Choroid plexus epithelial cell (primary cell): ENCODE measurements around the gene DDX51.

Experiments used
- DNase-seq: peaks from one replicate; pipeline ENCODE4 v3.0.0-alpha.2; 2010; ENCODE audit warnings: low read depth
- H3K4me3 ChIP-seq: 2 replicates; pipeline ENCODE4 v1.5.1; 2011; ENCODE audit warnings: low read depth, mild to moderate bottlenecking, control low read depth, low read length, moderate library complexity
- TF ChIP-seq, protein P1 (sequence below): conservative IDR thresholded peaks from 2 replicates; pipeline ENCODE4 v1.5.1; 2011; ENCODE audit warnings: low read depth, mild to moderate bottlenecking, control low read depth, inconsistent platforms, low read length, moderate library complexity

The DDX51 gene

DNA sequence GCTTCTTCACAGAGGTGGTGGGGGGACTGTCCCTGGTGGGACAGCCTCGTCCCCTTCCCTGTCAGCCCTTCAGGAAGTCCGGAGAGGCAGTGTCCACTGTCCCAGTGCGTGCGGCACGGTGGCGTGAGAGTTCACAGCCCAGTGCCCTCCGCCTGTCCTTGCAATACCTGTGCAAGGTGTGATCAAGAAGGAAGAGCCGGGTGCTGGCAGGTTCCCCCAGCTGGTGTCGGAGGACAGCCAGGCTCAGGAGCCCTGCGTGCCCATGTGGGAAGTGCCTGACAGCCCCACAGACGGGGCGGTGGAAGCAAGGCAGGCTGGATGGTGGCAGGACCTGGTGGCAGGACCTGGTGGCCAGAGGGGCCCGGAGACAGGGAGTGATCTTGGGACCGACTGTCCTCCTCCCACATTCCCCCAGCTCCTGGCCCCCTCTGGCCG lies 16.5 kb upstream of the DDX51 start:
- TF ChIP-seq, protein P1, sequence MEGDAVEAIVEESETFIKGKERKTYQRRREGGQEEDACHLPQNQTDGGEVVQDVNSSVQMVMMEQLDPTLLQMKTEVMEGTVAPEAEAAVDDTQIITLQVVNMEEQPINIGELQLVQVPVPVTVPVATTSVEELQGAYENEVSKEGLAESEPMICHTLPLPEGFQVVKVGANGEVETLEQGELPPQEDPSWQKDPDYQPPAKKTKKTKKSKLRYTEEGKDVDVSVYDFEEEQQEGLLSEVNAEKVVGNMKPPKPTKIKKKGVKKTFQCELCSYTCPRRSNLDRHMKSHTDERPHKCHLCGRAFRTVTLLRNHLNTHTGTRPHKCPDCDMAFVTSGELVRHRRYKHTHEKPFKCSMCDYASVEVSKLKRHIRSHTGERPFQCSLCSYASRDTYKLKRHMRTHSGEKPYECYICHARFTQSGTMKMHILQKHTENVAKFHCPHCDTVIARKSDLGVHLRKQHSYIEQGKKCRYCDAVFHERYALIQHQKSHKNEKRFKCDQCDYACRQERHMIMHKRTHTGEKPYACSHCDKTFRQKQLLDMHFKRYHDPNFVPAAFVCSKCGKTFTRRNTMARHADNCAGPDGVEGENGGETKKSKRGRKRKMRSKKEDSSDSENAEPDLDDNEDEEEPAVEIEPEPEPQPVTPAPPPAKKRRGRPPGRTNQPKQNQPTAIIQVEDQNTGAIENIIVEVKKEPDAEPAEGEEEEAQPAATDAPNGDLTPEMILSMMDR: no peak
- no peak overlapping the region for H3K4me3 ChIP-seq
- no peak for DNase-seq

DNA sequence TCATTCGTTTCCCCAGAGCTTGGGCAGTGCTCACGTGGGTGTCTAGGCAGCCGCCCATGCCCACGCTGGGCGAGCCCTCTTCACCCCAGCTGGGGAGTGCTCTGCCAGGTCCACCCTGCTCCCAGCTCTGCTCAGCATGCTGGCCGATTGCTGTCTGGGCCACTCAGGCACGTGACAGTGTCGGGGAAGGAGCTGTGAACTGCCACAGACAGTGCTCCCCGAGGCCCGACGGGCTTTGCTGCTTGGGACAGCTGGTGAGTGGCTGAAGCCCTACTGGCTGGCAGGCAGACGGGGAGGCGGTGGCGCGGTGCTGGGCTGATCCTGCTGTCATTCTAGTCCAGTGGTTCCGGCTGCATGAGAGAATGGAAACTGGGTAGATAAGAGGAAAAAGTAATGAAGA lies 15.9 kb upstream of the DDX51 start:
- DNase-seq: no peak
- no peak overlapping the region for H3K4me3 ChIP-seq
- TF ChIP-seq, protein P1: no peak

DNA sequence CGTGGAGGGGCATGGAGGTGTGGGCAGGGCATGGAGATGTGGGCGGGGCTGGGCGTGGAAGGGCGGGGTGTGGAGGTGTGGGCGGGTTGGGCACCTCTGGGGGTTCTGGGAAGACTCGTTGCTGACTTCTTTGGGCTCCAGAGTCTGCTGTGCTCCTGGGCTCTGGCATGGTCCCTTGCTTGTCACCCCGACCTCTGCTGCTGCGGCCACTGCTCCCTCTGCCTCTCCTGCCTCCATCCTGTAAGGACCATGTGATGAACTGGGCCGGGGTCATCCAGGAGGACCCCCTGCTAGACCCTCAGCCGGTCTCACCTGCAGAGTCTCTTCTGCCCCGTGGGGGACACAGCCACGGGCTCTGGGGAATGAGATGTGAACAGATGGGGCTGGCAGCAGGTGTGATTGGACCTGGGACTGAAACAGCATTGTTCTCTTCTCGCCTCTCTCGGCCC lies 15.5 kb upstream of the DDX51 start:
- no peak for DNase-seq
- TF ChIP-seq, protein P1: no peak
- H3K4me3 ChIP-seq: no peak overlapping the region

DNA sequence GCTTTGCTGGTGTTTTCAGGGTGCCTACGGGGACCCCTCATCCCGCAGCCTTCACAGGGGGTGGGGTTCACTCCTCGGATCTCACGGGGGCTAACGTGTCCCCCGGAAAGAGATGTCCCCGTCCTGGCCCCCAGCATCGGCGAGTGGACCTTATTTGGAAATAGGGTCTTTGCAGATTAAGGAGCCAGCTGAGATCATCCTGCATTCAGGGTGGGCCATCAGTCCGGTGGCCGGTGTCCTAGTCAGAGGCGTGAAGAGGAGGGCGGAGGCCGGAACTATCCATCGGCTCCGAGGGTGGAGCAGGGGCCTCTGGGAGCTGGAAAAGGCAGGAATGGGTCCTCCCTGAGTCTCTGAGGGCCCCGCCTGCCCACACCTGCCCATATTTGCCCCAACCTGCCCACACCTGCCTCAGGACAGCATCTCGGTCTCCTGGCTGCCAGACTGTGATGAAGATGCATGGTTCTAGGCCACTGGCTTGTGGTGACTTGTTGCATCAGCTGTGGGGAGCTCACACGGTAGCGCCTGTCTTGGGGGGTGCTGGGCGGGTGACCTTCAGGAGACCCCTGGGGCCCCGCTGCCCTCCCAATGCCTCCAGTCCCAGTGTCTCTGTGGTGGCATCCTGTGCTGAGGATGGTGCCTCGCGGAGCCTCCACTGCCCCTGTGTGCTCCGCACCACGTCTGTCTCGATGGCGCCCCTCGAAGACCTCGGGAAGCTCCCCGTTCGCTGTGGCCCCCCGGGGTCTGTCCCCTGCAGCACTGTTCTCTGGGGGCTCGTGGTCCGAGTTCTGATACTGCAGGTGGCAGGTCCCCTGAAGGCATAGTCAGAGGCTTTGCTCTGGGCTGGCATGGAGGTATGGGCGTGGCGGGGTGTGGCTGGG lies 14.8 kb upstream of the DDX51 start:
- TF ChIP-seq, protein P1: no peak
- no peak overlapping the region for H3K4me3 ChIP-seq
- DNase-seq: no peak

DNA sequence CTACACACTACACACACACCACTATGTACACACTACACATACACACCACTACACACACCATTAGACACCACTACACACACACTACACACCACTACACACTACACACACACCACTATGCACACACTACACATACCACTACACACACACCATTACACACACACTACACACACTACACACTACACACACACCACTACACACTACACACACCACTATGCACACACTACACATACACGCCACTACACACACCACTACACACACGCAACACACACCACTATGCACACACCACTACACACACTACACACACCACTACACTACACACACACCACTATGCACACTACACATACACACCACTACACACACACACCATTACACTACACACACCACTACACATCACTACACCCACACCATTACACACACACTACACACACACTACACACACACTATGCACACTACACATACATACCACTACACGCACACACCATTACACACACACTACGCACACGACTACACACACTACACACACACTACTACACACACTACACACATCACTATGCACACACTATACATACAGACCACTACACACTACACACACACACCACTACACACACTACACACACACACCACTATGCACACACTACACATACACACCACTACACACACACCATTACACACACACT lies 13.8 kb upstream of the DDX51 start:
- H3K4me3 ChIP-seq: no peak overlapping the region
- no peak for DNase-seq
- TF ChIP-seq, protein P1: no peak

DNA sequence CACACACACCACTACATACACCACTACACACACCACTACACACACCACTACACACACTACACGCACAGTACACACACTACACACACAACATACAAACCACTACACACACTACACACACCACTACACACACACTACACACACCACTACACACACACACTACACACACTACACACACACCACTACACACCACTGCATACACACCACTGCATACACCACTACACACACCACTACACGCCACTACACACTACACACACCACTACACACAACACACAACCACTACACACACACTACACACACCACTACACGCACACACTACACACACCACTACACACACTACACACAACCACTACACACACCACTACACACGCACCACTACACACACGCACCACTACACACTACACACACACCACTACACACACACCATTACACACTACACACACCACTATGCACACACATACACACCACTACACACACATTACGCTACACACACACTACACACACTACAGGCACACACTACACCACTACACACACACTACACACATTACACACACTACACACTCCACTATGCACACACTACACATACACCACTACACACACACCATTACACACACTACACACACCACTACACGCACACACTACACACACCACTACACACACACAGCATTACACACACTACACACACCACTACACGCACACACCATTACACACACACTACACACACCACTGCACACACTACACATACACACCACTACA lies 12.6 kb upstream of the DDX51 start:
- DNase-seq: no peak
- TF ChIP-seq, protein P1: no peak
- no peak overlapping the region for H3K4me3 ChIP-seq
